ENCODE measurements around the gene MNS1.
"Not testable (repeated sequence)": the region's sequence is repeated elsewhere in the genome, so short reads cannot be mapped to it uniquely, and the experiment has no call there.

The MNS1 gene

DNA sequence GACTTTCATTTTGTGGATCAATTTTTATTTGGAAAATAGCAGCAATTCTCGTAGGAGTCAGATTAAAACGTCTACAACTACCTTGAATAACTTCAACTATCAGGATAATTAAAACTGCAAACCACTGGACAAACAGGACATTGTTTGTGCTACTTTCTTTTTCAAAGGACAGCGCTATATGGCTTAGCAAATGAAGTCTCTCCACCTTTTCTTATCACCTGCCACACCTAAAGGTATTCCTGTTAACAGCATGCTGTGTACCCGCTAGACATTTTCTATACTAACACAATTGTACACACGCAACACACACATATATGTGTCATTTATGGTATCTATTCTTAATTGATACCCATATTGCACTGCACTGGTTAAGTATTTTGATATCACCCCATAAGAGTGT is 19.2 kb downstream of the MNS1 start:
- no peak for DNase-seq

GRCh38 chr15:56442354-56442753 is 22.6 kb downstream of the MNS1 start:
- DNase-seq: no peak

DNA sequence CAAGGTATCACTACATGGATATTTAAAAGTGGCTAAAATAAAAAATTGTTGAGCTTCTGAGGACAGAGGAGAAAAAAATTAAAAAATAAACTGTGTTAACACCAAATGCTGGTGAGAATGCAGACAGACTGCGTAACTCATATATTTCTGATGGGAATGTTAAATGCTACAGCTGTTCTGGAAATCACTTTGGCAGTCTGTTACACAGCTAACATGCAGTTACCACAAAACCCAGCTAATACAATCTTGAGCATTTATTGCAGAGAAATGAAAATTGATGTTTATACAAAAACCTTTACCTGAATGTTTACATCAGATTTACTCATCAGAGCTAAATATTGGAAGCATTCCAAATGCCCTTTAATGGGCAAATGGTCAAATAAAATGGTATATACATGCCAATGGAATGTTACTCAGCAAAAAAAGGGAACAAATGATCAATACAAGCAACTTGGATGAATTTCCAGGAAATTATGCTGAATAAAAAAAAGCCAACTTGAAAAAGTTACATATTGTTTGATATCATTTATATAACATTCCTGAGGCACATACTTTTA is 24.6 kb downstream of the MNS1 start:
- DNase-seq: no peak

GRCh38 chr15:56432304-56432703 is 32.6 kb downstream of the MNS1 start:
- no peak for DNase-seq

DNA sequence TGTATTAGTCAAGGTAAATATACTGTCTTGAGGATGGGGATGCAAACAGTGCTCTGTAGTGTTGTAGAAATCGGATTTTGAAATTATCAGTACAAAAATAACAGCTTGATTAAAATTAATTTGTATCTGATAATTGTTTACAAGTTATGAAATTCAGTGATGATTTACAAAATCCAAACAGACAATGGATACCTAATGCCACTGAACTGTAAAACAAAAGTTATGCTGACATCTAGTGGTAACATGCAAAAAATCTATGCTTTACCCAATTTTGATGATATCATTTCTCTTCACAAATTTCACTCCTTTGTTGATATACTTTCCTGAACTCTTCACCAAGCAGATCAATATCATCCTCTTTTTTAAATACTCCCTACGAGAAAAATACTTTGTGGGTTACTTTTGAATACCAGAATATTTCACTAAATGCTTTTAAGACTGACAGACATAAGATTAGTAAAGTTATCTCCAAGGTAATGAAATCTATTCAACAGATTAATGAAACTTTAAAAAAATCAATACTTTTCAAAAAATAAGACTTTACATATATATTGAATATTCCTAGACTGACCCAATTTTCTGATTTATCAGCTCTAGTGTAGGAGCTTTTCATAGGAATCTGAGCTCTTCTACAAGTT is 36.0 kb downstream of the MNS1 start:
- no peak for DNase-seq

- no peak for DNase-seq
Measured at GRCh38 chr15:56425976-56426375, 39.0 kb downstream of the MNS1 start.

DNA sequence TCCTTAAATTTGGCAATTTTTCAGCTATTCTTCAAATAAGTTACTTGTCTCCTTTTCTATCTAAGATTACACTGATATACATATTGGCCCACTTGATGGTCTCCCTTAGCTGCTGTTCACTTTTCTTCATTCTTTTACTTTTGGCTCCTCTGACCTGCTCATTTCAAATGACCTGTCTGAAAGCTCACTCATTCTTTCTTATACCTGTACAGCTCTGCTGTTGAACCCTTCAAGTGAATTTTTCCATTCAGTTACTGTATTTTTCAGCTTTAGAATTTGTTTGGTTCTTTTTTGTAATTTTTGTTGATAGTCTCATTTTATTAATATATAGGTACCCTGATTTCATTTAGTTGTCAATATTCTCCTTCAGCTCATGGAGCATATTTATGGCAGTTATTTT is 39.7 kb downstream of the MNS1 start:
- DNase-seq: no peak

DNA sequence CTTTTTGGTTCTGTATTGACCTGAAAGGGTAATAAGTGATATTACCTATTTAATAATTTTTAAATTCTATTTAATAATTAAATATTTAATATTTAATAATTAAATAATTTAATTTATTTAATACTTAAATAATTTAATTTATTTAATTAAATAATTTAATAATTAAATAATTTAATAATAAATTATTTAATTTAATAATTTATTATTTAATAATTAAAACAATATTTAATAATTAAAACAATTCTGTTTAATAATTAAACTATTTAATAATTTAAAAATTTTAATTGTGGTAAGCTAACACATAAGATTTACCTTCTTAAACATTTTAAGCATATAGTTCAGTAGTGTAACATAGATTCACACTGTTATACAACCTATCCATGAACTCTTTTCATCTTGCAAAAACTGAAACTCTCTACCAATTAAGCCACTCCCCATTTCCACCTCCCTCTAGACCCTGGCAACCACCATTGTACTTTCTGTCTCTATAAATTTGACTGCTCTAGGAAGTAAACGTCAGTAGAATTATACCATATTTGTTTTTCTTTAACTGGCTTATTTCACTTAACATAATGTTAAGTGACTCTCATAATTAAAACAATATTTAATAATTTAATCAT is 51.7 kb downstream of the MNS1 start:
- not testable (repeated sequence) for DNase-seq

- DNase-seq: no peak
Measured at GRCh38 chr15:56411122-56411749, 53.7 kb downstream of the MNS1 start.

DNA sequence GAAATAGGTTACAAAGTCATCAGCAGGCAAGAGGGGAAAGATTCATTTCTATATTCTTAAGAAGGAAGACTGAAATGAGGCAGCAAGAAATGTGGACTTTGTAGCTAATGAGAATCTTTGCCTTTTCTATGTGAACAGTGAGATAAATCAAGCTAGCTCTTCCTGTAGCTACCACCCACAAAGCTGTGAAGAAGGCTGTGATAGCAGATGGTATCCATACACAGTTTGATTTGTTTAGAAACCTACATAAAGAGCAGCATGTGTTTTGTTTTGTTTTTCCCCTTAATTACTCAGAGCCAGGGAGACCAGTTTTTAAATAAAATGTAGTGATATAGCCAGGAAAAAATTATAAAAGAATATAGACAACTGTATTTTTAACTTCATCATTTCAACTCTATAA is 54.2 kb downstream of the MNS1 start:
- DNase-seq: no peak

DNA sequence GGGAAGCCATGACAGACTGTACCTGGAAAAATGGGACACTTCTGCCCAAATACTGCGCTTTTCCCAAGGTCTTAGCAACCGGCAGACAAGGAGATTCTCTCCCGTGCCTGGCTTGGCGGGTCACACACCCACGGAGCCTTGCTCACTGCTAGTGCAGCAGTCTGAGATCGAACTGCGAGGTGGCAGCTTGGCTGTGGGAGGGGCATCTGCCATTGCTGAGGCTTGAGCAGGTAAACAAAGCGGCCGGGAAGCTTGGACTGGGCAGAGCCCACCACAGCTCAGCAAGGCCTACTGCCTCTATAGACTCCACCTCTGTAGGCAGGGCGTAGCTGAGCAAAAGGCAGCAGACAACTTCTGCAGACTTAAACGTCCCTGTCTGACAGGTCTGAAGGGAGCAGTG is 65.7 kb downstream of the MNS1 start:
- DNase-seq: not testable (repeated sequence)

DNA sequence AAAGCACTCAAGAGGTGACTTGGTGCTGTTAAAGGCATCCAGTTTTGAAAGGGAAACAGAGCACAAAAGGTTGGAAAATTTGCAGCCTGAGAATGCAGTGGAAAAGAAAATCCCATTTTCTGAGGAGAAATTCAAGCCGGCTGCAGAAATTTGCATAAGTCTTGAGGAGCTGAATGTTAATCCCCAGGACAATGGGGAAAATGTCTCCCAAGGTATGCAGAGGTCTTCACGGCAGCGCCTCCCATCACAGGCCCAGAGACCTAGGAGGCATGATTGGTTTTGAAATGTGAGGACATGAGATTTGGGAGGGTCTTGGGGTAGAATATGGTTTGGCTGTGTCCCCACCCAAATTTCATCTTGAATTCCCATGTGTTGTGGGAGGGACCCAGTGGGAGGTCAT is 67.6 kb downstream of the MNS1 start:
- not testable (repeated sequence) for DNase-seq

GRCh38 chr15:56394909-56395308 is 70.0 kb downstream of the MNS1 start:
- DNase-seq: no peak

GRCh38 chr15:56393277-56393676 is 71.7 kb downstream of the MNS1 start:
- DNase-seq: no peak

GRCh38 chr15:56390739-56391267 is 74.1 kb downstream of the MNS1 start:
- DNase-seq: no peak

DNA sequence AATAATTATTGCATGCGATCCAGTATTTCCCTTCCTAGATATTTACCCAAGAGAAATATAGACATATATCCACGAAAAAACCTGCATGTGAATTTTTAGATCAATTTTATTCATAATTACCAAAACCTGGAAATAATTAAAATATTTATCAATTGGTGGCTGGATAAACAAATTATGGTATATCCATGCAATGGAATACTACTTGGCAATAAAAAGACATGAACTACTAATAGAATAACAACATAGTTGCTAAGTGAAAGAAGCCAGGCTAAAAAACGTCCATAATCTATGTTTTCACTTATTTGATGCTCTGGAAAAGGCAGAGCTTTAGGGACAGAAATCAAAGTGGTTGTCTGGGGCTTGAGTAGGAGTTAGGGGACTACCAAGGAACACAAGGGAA is 79.0 kb downstream of the MNS1 start:
- no peak for DNase-seq

GRCh38 chr15:56383010-56383409 is 81.9 kb downstream of the MNS1 start:
- DNase-seq: no peak
